A549 treated with dexamethasone at 1 μM for 4 hours (cell line): ENCODE data around the gene TBC1D7. TPM values are rescaled to one million over a fixed set of nuclear protein-coding genes. Genes with fewer than 3 reads are reported as not detected.

Source experiments
- total RNA-seq: library from RNA; stranded (reverse); fragments of 200-300 nt; extraction: Qiagen RNA extraction; gene quantifications from 5 replicates; pipeline ENCODE4 v1.2.3, GENCODE V29; 2022

Gene TBC1D7
- total RNA-seq: 22.5 to 25.1 TPM (median 24.8 TPM) in 5 replicates

DNA sequence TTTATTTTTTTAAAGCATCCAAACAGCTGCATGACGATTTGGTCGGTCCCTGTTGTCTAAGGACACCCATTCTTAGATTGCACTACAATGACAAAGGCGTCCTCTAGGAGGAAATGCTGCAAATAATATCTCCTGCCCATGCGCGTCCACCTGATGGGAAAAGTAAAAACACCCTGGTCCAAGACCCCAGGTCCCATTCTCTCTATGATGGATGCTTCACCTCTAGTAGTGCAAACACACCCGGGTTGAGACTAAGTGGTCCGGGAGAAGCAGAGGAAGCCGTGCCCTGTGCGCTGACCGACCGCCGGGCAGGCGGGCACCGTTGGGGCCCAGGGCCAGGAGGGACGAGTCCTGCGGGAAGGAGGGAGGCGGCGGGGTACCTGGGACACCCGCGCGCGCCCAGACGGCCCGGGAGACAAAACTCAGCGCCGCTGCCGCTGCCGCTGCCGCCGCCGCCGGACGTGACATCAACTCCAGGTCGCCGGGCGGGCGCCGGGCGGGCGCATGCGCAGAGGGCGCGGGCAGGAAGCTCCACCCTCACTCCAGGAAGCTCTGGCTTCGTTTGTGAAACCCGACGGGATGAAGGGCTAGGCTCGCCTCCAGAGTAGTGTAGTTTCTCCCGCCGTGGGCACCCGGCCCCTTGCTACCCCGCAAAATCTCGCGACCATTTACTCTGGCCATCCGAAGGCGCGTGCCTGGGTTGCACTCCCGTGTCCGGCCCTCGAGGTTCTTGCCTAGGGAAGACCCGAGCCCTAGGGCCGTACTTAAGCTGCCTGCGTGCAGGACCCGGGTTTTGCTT, at the start of gene TBC1D7:
Gene TBC1D7 (minus strand): TSS at position 462 of the 799 bp plus-strand sequence. CDS start 1,639 bp downstream, outside the sequence.

Other genes starting within 250 kb of the TBC1D7 start
- 1.4 to 2.0 TPM (median 1.7 TPM) in 5 replicates for gene GFOD1, start 159.1 kb upstream of the TBC1D7 start, total RNA-seq
- 3.5 to 4.8 TPM (median 3.9 TPM) in 5 replicates for gene SIRT5, start 246.1 kb upstream of the TBC1D7 start, total RNA-seq